WTC11 (cell line): ENCODE data around the gene KHDC4. TPM values are rescaled to one million over a fixed set of nuclear protein-coding genes. Genes with fewer than 3 reads are reported as not detected.

Source experiments
- ATAC-seq: fragments of 200-7000 bp; cut with Tn5 transposase; 2 replicates; pipeline ENCODE4 v1.10.0; 2021; ENCODE audit warnings: mild to moderate bottlenecking, moderate library complexity
- CTCF ChIA-PET: fragments of 300-600 bp; sonication (Branson Sonifier 250); formaldehyde crosslinking; loops from one replicate; lab custom pipeline; 2021; ENCODE audit warnings: antibody characterized with exemption; lab: Charles Lee
- POLR2A ChIA-PET: fragments of 350-600 bp; sonication (Branson Sonifier 250); formaldehyde crosslinking; loops from one replicate; lab custom pipeline; 2021; ENCODE audit warnings: antibody characterized with exemption; lab: Charles Lee
- DNase-seq: peaks from one replicate; pipeline ENCODE4 v3.0.0; 2021; ENCODE audit warnings: low spot score
- H3K27ac Mint-ChIP-seq: 2 replicates; pipeline ENCODE4 v1.8.0; 2021; ENCODE audit warnings: mixed read lengths
- H3K27me3 Mint-ChIP-seq: 2 replicates; pipeline ENCODE4 v1.8.0; 2021; ENCODE audit warnings: low read depth, mild to moderate bottlenecking, moderate library complexity, mixed read lengths
- H3K36me3 Mint-ChIP-seq: 2 replicates; pipeline ENCODE4 v1.8.0; 2021; ENCODE audit warnings: mixed read lengths
- H3K4me1 Mint-ChIP-seq: 2 replicates; pipeline ENCODE4 v1.8.0; 2022; ENCODE audit warnings: mixed read lengths
- H3K4me3 Mint-ChIP-seq: 2 replicates; pipeline ENCODE4 v1.8.0; 2021; ENCODE audit warnings: mild to moderate bottlenecking, moderate library complexity, mixed read lengths
- H3K9me3 Mint-ChIP-seq: 2 replicates; pipeline ENCODE4 v1.8.0; 2021; ENCODE audit warnings: mixed read lengths
- ATF1 ChIP-seq: sonication (generic); formaldehyde crosslinking; IDR thresholded peaks from 2 replicates; pipeline ENCODE4 v1.8.1; 2023; ENCODE audit warnings: mild to moderate bottlenecking, moderate library complexity, missing genetic modification reagents
- ATF3 ChIP-seq: sonication (generic); formaldehyde crosslinking; conservative IDR thresholded peaks from 2 replicates; pipeline ENCODE4 v1.8.1; 2022; ENCODE audit warnings: mild to moderate bottlenecking, missing genetic modification reagents
- CBFB ChIP-seq: sonication (generic); formaldehyde crosslinking; IDR thresholded peaks from 2 replicates; pipeline ENCODE4 v1.8.1; 2022; ENCODE audit warnings: mild to moderate bottlenecking, low read depth, missing genetic modification reagents
- ELF4 ChIP-seq: sonication (generic); formaldehyde crosslinking; IDR thresholded peaks from 2 replicates; pipeline ENCODE4 v1.8.1; 2022; ENCODE audit warnings: low read depth, mild to moderate bottlenecking, moderate library complexity, missing genetic modification reagents
- ESRRA ChIP-seq: sonication (generic); formaldehyde crosslinking; IDR thresholded peaks from 2 replicates; pipeline ENCODE4 v1.8.1; 2022; ENCODE audit warnings: mild to moderate bottlenecking, missing genetic modification reagents, borderline replicate concordance
- FOXJ3 ChIP-seq: sonication (generic); formaldehyde crosslinking; IDR thresholded peaks from 2 replicates; pipeline ENCODE4 v1.9.0; 2021; ENCODE audit warnings: missing genetic modification reagents, mild to moderate bottlenecking, borderline replicate concordance
- FOXP1 ChIP-seq: sonication (generic); formaldehyde crosslinking; IDR thresholded peaks from 2 replicates; pipeline ENCODE4 v1.8.0; 2022; ENCODE audit warnings: missing genetic modification reagents, mild to moderate bottlenecking, moderate library complexity, borderline replicate concordance
- GTF2I ChIP-seq: fragments of 250-450 bp; sonication (Bioruptor Pico); conservative IDR thresholded peaks from 2 replicates; pipeline ENCODE4 v1.4.0; 2021; ENCODE audit warnings: mild to moderate bottlenecking
- MXD4 ChIP-seq: fragments of 250-450 bp; sonication (Bioruptor Pico); IDR thresholded peaks from 2 replicates; pipeline ENCODE4 v1.8.0; 2021; ENCODE audit warnings: mild to moderate bottlenecking, moderate library complexity, borderline replicate concordance
- NFATC4 ChIP-seq: fragments of 250-450 bp; sonication (Bioruptor Pico); IDR thresholded peaks from 2 replicates; pipeline ENCODE4 v1.9.0; 2021; ENCODE audit warnings: mild to moderate bottlenecking
- ZNF121 ChIP-seq: sonication (generic); formaldehyde crosslinking; IDR thresholded peaks from 2 replicates; pipeline ENCODE4 v1.8.0; 2023; ENCODE audit warnings: missing genetic modification reagents
- ZNF219 ChIP-seq: sonication (generic); formaldehyde crosslinking; IDR thresholded peaks from 2 replicates; pipeline ENCODE4 v1.8.0; 2023; ENCODE audit warnings: missing genetic modification reagents, mild to moderate bottlenecking, borderline replicate concordance
- ZNF317 ChIP-seq: sonication (generic); formaldehyde crosslinking; IDR thresholded peaks from 2 replicates; pipeline ENCODE4 v1.8.1; 2023; ENCODE audit warnings: low read depth, mild to moderate bottlenecking, moderate library complexity, missing genetic modification reagents, borderline replicate concordance
- ZNF396 ChIP-seq: fragments of 250-450 bp; sonication (Bioruptor Pico); IDR thresholded peaks from 2 replicates; pipeline ENCODE4 v1.8.0; 2021; ENCODE audit warnings: mild to moderate bottlenecking, moderate library complexity, borderline replicate concordance
- ZNF416 ChIP-seq: fragments of 250-450 bp; sonication (Bioruptor Pico); IDR thresholded peaks from 2 replicates; pipeline ENCODE4 v1.9.0; 2021; ENCODE audit warnings: mild to moderate bottlenecking, inconsistent platforms
- total RNA-seq: library from RNA; stranded (reverse); gene quantifications from 3 replicates; pipeline ENCODE4 v1.2.3, GENCODE V29; 2021
- TF ChIP-seq, protein P1 (sequence below): fragments of 250-450 bp; sonication (Bioruptor Pico); conservative IDR thresholded peaks from 2 replicates; pipeline ENCODE4 v1.9.0; 2021; ENCODE audit warnings: mild to moderate bottlenecking
- TF ChIP-seq, protein P2 (sequence below): sonication (generic); formaldehyde crosslinking; IDR thresholded peaks from 2 replicates; pipeline ENCODE4 v1.8.0; 2023; ENCODE audit warnings: missing genetic modification reagents
- TF ChIP-seq, protein P3 (sequence below): fragments of 200-600 bp; IDR thresholded peaks from 2 replicates; pipeline ENCODE4 v1.8.0; 2022; ENCODE audit warnings: antibody characterized with exemption
- TF ChIP-seq, protein P4 (sequence below): sonication (generic); formaldehyde crosslinking; IDR thresholded peaks from 2 replicates; pipeline ENCODE4 v1.8.0; 2022; ENCODE audit warnings: mild to moderate bottlenecking, missing genetic modification reagents

The KHDC4 gene
- total RNA-seq, 1 experiment from 2014 or later: 64.4 TPM

DNA sequence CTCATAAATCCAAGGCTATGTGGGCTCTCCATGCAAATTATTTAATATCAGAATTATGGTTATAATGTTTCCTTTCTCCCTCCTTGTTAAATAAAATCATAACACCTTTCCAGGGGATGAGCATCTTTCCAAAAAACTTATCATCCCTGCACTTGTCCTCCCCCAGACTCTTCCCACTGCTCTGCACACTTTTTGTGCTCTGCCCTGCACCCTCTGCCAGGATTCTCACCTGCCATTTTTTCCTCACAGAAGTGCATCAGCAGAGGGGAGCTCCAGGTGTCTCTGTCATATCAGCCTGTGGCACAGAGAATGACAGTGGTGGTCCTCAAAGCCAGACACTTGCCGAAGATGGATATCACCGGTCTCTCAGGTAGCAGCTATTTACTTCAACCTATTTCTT, 54.0 kb downstream of the KHDC4 start:
- CTCF ChIA-PET: no interaction called here
- no peak for TF ChIP-seq ESRRA
- Mint-ChIP-seq H3K4me1 (0 out of 2 replicates have a peak, but pooled peaks cover 5% of the 10 kb centered on the region), H3K36me3 (no peaks in the 10 kb centered on the region), H3K4me3 (no peak overlapping the region), H3K27ac (no peak overlapping the region), H3K9me3 (no peaks in the 10 kb centered on the region), H3K27me3 (no peaks in the 10 kb centered on the region)
- ATAC-seq: no peak
- no peak for DNase-seq
- POLR2A ChIA-PET: no interaction called here

- no peak for DNase-seq
- H3K9me3 Mint-ChIP-seq: no peaks in the 10 kb centered on the region
- no peak overlapping the region for H3K27ac Mint-ChIP-seq
- H3K4me3 Mint-ChIP-seq: no peak overlapping the region
- CTCF ChIA-PET: no interaction called here
- POLR2A ChIA-PET: interaction anchor here (0.7 kb wide), 1 partner anchor 30 kb away, joined by 3 read pairs; no protein-coding TSS in a partner anchor
- TF ChIP-seq ZNF317 (CRISPR knock-in tag): no peak
- TF ChIP-seq ZNF121 (CRISPR knock-in tag): peak; percentile 63; the same call in 1 of the 2 replicates
- no peak for TF ChIP-seq CBFB (CRISPR knock-in tag)
- no peaks in the 10 kb centered on the region for H3K4me1 Mint-ChIP-seq
- no peak for ATAC-seq
- no peaks in the 10 kb centered on the region for H3K36me3 Mint-ChIP-seq
- H3K27me3 Mint-ChIP-seq: no peaks in the 10 kb centered on the region
These were observed 56.3 kb downstream of the KHDC4 start for GRCh38 chr1:155877945-155878344.

DNA sequence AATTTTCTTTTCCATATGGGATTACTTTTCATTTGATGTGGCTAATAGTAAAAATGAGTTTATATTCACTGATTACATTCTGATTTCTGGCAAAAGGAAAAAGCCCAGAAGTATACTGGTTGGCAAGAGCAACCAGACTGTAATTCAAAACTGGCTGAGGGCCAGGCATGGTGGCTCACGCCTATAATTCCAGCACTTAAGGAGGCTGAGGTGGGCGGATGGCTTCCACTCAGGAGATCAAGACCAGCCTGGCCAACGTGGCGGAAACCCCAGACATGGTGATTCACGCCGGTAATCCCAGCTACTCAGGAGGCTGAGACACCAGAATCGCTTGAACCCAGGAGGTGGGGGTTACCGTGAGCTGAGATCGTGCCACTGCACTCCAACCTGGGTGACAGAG, 60.4 kb downstream of the KHDC4 start:
- no peak for ATAC-seq

More for the DNA sequence above, 60.4 kb downstream of the KHDC4 start:
- no peaks in the 10 kb centered on the region for H3K4me1 Mint-ChIP-seq
- H3K27ac Mint-ChIP-seq: no peak overlapping the region
- no peaks in the 10 kb centered on the region for H3K36me3 Mint-ChIP-seq
- no peak overlapping the region for H3K4me3 Mint-ChIP-seq
- H3K9me3 Mint-ChIP-seq: no peaks in the 10 kb centered on the region
- DNase-seq: no peak
- POLR2A ChIA-PET: no interaction called here
- H3K27me3 Mint-ChIP-seq: no peaks in the 10 kb centered on the region
- CTCF ChIA-PET: no interaction called here
- TF ChIP-seq GTF2I (CRISPR knock-in tag) (no peak), FOXJ3 (CRISPR knock-in tag) (no peak), NFATC4 (no peak), ZNF396 (CRISPR knock-in tag) (no peak), ZNF416 (CRISPR knock-in tag) (no peak), ZNF219 (CRISPR knock-in tag) (no peak), FOXP1 (CRISPR knock-in tag) (no peak), ELF4 (no peak), CBFB (CRISPR knock-in tag) (no peak), ATF3 (CRISPR knock-in tag) (no peak), ATF1 (CRISPR knock-in tag) (no peak), MXD4 (no peak)
- TF ChIP-seq, protein P1, sequence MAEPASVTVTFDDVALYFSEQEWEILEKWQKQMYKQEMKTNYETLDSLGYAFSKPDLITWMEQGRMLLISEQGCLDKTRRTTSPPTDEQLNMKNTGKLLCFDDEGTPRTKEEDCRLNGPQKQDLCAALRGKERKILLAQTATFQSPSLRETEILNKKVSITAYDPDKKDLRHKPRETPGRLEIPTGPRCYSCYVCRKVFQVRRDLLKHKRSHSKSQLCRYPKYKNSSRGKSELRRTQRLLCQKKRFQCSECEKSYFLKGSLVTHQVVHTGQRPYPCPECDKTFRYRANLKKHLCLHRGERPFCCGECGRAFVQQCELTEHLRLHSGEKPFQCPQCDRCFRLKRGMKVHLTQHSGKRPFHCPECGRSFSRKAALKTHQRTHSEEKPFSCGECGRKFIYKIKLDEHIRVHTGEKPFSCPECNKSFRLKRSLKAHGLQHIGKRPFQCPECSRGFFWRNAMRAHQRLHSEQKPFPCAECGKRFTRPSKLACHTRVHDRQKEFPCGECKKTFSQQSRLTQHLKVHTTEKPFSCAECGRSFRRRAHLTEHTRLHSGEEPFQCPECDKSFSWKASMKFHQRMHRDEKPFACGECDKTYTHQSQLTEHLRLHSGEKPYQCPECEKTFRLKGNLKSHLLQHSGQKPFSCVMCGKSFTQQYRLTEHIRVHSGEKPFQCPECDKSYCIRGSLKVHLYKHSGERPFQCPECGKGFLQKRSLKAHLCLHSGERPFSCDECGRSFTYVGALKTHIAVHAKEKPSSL (CRISPR knock-in tag): no peak
- TF ChIP-seq, protein P2, sequence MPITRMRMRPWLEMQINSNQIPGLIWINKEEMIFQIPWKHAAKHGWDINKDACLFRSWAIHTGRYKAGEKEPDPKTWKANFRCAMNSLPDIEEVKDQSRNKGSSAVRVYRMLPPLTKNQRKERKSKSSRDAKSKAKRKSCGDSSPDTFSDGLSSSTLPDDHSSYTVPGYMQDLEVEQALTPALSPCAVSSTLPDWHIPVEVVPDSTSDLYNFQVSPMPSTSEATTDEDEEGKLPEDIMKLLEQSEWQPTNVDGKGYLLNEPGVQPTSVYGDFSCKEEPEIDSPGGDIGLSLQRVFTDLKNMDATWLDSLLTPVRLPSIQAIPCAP (CRISPR knock-in tag): no peak
- TF ChIP-seq, protein P3, sequence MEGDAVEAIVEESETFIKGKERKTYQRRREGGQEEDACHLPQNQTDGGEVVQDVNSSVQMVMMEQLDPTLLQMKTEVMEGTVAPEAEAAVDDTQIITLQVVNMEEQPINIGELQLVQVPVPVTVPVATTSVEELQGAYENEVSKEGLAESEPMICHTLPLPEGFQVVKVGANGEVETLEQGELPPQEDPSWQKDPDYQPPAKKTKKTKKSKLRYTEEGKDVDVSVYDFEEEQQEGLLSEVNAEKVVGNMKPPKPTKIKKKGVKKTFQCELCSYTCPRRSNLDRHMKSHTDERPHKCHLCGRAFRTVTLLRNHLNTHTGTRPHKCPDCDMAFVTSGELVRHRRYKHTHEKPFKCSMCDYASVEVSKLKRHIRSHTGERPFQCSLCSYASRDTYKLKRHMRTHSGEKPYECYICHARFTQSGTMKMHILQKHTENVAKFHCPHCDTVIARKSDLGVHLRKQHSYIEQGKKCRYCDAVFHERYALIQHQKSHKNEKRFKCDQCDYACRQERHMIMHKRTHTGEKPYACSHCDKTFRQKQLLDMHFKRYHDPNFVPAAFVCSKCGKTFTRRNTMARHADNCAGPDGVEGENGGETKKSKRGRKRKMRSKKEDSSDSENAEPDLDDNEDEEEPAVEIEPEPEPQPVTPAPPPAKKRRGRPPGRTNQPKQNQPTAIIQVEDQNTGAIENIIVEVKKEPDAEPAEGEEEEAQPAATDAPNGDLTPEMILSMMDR: no peak
- TF ChIP-seq, protein P4, sequence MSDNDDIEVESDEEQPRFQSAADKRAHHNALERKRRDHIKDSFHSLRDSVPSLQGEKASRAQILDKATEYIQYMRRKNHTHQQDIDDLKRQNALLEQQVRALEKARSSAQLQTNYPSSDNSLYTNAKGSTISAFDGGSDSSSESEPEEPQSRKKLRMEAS (CRISPR knock-in tag): no peak
